Stimulated activated CD4-positive, alpha-beta T cell treated with anti-CD3 and anti-CD28 coated beads, Interleukin-12 subunit alpha, Interleukin-12 subunit beta, amount 100 ng/mL, for 48 hours (primary cell): ENCODE measurements around the gene AP5Z1.

Experiments used
- DNase-seq, 3 donors: peaks; one replicate each; pipeline ENCODE4 v3.0.0-alpha.2; 2020; ENCODE audit warnings: low read depth in 2 of 3, low spot score in 1 of 3

Gene AP5Z1

DNA sequence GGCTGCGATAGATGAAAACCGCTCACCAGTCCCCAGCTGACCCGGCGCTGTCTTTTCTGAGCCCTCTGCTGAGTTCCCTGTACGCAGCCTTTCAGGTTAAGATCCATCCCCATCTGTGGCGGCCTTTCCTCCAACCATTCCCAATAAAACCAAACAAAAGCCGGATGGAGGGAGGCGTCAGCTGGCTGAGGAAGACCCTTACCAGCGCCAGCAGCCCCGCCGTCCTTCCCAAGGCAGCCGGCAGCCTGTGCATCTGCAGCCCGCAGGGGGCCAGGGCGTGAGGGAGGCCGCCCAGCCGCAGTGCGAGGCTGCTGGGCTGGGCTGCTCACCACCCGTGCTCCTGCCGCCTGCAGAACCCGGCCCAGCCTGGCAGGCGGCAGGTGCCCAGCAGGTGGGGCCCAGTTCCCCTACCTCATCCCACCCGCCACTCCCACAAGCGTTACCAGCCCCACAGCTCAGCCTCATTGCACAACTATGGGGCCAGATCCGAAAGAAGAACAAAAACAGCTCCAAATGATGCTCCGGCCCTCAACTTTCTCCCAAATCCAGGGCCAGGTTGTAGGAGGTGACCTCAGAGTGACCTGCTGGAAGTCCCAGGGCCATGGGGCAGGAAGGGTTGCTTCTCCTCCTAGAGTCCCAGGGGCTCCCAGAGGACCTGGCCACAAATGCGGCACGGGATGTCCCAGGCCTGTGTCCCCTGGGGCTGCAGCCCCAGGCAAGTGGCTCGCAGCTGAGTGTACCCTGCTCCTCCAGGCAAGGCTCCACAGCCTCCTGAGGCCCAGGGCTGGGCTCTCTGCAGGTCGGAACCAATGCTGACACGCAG, 62.6 kb downstream of the AP5Z1 start:
- no peak for DNase-seq

- no peak for DNase-seq
Observed at GRCh38 chr7:4838626-4839334, 63.4 kb downstream of the AP5Z1 start.

DNA sequence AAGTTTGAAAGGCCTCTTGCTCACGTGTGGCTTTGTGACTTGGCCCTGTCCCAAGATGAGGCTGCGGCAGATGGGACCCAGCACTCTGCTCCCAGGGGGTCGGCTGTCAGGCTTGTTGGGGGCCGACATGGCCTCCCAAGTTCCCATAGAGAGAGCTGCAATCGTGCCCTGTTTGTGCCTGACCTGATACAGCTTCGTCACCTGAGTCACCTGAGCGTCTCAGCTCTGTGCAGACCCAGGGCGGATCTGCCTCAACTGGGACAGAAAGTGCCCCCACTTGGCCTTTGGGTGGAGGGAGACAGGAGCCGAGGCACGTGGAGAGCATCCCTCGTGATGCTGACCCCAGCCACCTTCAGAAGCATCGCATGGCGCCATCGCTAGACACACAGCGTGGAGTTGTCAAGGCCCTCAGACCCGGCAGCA, 64.7 kb downstream of the AP5Z1 start:
- no peak for DNase-seq
